Islet of Langerhans (tissue), 1 donor: ENCODE results near the gene NRXN2.

Source experiments
- FAIRE-seq: peaks from one replicate; lab custom pipeline; 2011; peaks lifted over from hg19 to GRCh38; lab: Jason Lieb, UNC

The NRXN2 gene

GRCh38 chr11:64698427-64698826 is 24.6 kb downstream of the NRXN2 start:
- FAIRE-seq: no peak

GRCh38 chr11:64697663-64698375 is 25.2 kb downstream of the NRXN2 start:
- FAIRE-seq: no peak

- FAIRE-seq: no peak
Measured at GRCh38 chr11:64696045-64696444, 27.0 kb downstream of the NRXN2 start.

GRCh38 chr11:64695548-64695947 is 27.4 kb downstream of the NRXN2 start:
- FAIRE-seq: no peak

- no peak for FAIRE-seq
Measured at GRCh38 chr11:64694821-64695365, 28.1 kb downstream of the NRXN2 start.

GRCh38 chr11:64694026-64694755 is 28.8 kb downstream of the NRXN2 start:
- FAIRE-seq: no peak

GRCh38 chr11:64692764-64693331 is 30.1 kb downstream of the NRXN2 start:
- FAIRE-seq: no peak

GRCh38 chr11:64691543-64691942 is 31.5 kb downstream of the NRXN2 start:
- FAIRE-seq: no peak

GRCh38 chr11:64690235-64690634 is 32.8 kb downstream of the NRXN2 start:
- no peak for FAIRE-seq

- FAIRE-seq: no peak
Measured at GRCh38 chr11:64688534-64688982, 34.4 kb downstream of the NRXN2 start.

GRCh38 chr11:64687643-64688533 is 35.1 kb downstream of the NRXN2 start:
- no peak for FAIRE-seq

GRCh38 chr11:64687204-64687603 is 35.8 kb downstream of the NRXN2 start:
- no peak for FAIRE-seq

- no peak for FAIRE-seq
Measured at GRCh38 chr11:64686466-64687170, 36.4 kb downstream of the NRXN2 start.

- no peak for FAIRE-seq
Measured at GRCh38 chr11:64685536-64685935, 37.5 kb downstream of the NRXN2 start.

- FAIRE-seq: no peak
Measured at GRCh38 chr11:64684357-64684756, 38.6 kb downstream of the NRXN2 start.

GRCh38 chr11:64681171-64681570 is 41.8 kb downstream of the NRXN2 start:
- no peak for FAIRE-seq

- no peak for FAIRE-seq
Measured at GRCh38 chr11:64679846-64680245, 43.2 kb downstream of the NRXN2 start.

GRCh38 chr11:64677441-64678023 is 45.5 kb downstream of the NRXN2 start:
- no peak for FAIRE-seq

GRCh38 chr11:64676261-64676615 is 46.8 kb downstream of the NRXN2 start:
- no peak for FAIRE-seq

- FAIRE-seq: no peak
Measured at GRCh38 chr11:64675450-64676260, 47.3 kb downstream of the NRXN2 start.
